ENCODE results near the gene RBM12. TPM values are rescaled to one million over a fixed set of nuclear protein-coding genes. Genes with fewer than 3 reads are reported as not detected.

Gene RBM12
- total and polyA plus RNA-seq, 2 of the 4 experiments (the other 2 are of a cell fraction): 44.7 to 65.8 TPM

DNA sequence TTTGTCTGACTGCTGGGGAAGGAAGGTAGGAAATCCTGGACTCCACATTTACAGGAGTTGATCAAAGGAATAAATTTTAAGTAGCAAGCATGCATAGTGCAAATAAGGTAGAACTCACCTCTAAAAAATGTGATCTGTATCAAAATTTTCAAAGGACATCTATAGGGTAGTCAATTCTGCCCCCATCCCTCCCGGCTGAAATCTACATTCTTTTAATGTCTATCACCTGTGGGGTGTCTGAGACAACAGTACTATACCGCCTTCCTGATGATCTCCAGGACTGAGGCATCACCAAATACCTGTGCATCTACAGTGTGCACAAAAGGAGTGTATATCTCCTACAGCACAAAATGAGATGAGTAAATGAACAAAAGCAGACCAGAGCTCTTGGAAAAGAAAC, 19.9 kb downstream of the RBM12 start:
- CTCF ChIA-PET: no interaction called here
- H3K23ac ChIP-seq (ENCODE audit: low read depth, low read length): no peak overlapping the region
- TF ChIP-seq MAZ (IDR thresholded peaks at IDR 0.05; ENCODE audit: borderline replicate concordance, low read depth, low read length): no peak
- no peak for TF ChIP-seq FOS (IDR thresholded peaks at IDR 0.05; ENCODE audit: low read depth, low read length)
- no peak for TF ChIP-seq POLR2A (IDR thresholded peaks at IDR 0.05; ENCODE audit: low read depth, low read length)
- no peak for TF ChIP-seq RCOR1 (IDR thresholded peaks at IDR 0.05; ENCODE audit: insufficient replicate concordance, low read length)
- no peak for TF ChIP-seq CEBPB (IDR thresholded peaks at IDR 0.05; ENCODE audit: low read depth, low read length)
- TF ChIP-seq, protein P1, sequence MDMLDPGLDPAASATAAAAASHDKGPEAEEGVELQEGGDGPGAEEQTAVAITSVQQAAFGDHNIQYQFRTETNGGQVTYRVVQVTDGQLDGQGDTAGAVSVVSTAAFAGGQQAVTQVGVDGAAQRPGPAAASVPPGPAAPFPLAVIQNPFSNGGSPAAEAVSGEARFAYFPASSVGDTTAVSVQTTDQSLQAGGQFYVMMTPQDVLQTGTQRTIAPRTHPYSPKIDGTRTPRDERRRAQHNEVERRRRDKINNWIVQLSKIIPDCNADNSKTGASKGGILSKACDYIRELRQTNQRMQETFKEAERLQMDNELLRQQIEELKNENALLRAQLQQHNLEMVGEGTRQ (IDR thresholded peaks at IDR 0.05; ENCODE audit: low read depth, low read length): no peak
- no peak for TF ChIP-seq RAD21 (IDR thresholded peaks at IDR 0.05; ENCODE audit: low read length)
- no peak for TF ChIP-seq RFX5 (IDR thresholded peaks at IDR 0.05; ENCODE audit: low read depth, low read length)
- TF ChIP-seq BHLHE40 (IDR thresholded peaks at IDR 0.05; ENCODE audit: low read depth, low read length): no peak
- TF ChIP-seq, protein P2, sequence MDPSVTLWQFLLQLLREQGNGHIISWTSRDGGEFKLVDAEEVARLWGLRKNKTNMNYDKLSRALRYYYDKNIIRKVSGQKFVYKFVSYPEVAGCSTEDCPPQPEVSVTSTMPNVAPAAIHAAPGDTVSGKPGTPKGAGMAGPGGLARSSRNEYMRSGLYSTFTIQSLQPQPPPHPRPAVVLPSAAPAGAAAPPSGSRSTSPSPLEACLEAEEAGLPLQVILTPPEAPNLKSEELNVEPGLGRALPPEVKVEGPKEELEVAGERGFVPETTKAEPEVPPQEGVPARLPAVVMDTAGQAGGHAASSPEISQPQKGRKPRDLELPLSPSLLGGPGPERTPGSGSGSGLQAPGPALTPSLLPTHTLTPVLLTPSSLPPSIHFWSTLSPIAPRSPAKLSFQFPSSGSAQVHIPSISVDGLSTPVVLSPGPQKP (IDR thresholded peaks at IDR 0.05; ENCODE audit: borderline replicate concordance, low read depth, low read length): no peak
- no peak for TF ChIP-seq SMC3 (IDR thresholded peaks at IDR 0.05; ENCODE audit: low read depth, low read length)
- no peak for TF ChIP-seq CHD1 (IDR thresholded peaks at IDR 0.05; ENCODE audit: low read depth, low read length)
- no peak for TF ChIP-seq NFE2L2 (IDR thresholded peaks at IDR 0.05; ENCODE audit: low read depth, low read length)
- no peak for TF ChIP-seq MAFK (IDR thresholded peaks at IDR 0.05; ENCODE audit: low read depth, low read length)
- TF ChIP-seq, protein P3, sequence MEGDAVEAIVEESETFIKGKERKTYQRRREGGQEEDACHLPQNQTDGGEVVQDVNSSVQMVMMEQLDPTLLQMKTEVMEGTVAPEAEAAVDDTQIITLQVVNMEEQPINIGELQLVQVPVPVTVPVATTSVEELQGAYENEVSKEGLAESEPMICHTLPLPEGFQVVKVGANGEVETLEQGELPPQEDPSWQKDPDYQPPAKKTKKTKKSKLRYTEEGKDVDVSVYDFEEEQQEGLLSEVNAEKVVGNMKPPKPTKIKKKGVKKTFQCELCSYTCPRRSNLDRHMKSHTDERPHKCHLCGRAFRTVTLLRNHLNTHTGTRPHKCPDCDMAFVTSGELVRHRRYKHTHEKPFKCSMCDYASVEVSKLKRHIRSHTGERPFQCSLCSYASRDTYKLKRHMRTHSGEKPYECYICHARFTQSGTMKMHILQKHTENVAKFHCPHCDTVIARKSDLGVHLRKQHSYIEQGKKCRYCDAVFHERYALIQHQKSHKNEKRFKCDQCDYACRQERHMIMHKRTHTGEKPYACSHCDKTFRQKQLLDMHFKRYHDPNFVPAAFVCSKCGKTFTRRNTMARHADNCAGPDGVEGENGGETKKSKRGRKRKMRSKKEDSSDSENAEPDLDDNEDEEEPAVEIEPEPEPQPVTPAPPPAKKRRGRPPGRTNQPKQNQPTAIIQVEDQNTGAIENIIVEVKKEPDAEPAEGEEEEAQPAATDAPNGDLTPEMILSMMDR (conservative IDR thresholded peaks at IDR 0.05; ENCODE audit: low read depth, low read length): no peak
- TF ChIP-seq MXI1 (IDR thresholded peaks at IDR 0.05; ENCODE audit: borderline replicate concordance, low read depth, low read length): no peak
- H3K27me3 ChIP-seq (ENCODE audit: control insufficient read depth, insufficient read depth, low read length): no peaks in the 10 kb centered on the region
- H3K4me3 ChIP-seq (ENCODE audit: insufficient read depth, low read depth, low read length): no peak overlapping the region
- DNase-seq: no peak
- H3K56ac ChIP-seq (ENCODE audit: extremely low read depth, insufficient read depth, low read length): no peak overlapping the region
- peaks cover 88% of the 10 kb centered on the region for H4K20me1 ChIP-seq (ENCODE audit: insufficient read depth, low read length)
- H3K4me1 ChIP-seq (ENCODE audit: control insufficient read depth, insufficient read depth, low read length): no peaks in the 10 kb centered on the region
- no peak overlapping the region for H3K27ac ChIP-seq (ENCODE audit: insufficient read depth, low read length)
- no peak overlapping the region for H3K4ac ChIP-seq (ENCODE audit: low read depth, low read length)
- in situ Hi-C loops (cut with MboI; ENCODE audit: low sequenced_read_pairs) (no loop called here), intact Hi-C loops (cut with micrococcal nuclease) (no loop called here), dilution Hi-C loops (cut with HindIII; ENCODE audit: low sequenced_read_pairs, unreplicated experiment) (no loop called here)
- POLR2A ChIA-PET (ENCODE audit: unreplicated experiment): no interaction called here
- no peak overlapping the region for H4K8ac ChIP-seq (ENCODE audit: low read depth in 2 of 2, low read length in 2 of 2)
- no peak overlapping the region for H2BK120ac ChIP-seq (ENCODE audit: low read depth, low read length)
- ATAC-seq (ENCODE audit: low read depth): no peak
- H3K36me3 ChIP-seq (ENCODE audit: control insufficient read depth, insufficient read depth, low read length): peaks cover 2% of the 10 kb centered on the region; the same call in 1 of the 2 replicates
- no peak overlapping the region for H2BK20ac ChIP-seq (ENCODE audit: low read depth, low read length)
- H4K5ac ChIP-seq (ENCODE audit: low read depth, low read length): no peak overlapping the region
- H3K9ac ChIP-seq (ENCODE audit: low read depth, low read length): no peak overlapping the region
- no peak overlapping the region for H3K18ac ChIP-seq (ENCODE audit: low read depth, low read length)
- no peak overlapping the region for H2AK5ac ChIP-seq (ENCODE audit: low read depth, low read length)
- no peak overlapping the region for H2BK15ac ChIP-seq (ENCODE audit: low read depth, low read length)
- peaks cover 27% of the 10 kb centered on the region for H3K9me1 ChIP-seq (ENCODE audit: insufficient read depth, low read length)
- no peak overlapping the region for H2AFZ ChIP-seq (replicated peaks; ENCODE audit: low read length, poor library complexity)
- BruUV-seq (replicated peaks): no TSS peak
- WGBS, 2 experiments (ENCODE audit: extremely low coverage in 2 of 2, insufficient read length in 1 of 2): no CpG with 5 or more reads among the region's 2 CpGs
- no peak overlapping the region for H3K4me2 ChIP-seq (ENCODE audit: low read depth, low read length)
- H4K91ac ChIP-seq (ENCODE audit: insufficient read depth, low read depth, low read length): no peak overlapping the region
- no peak overlapping the region for H3K14ac ChIP-seq (replicated peaks; ENCODE audit: low read depth, low read length)
- no peaks in the 10 kb centered on the region for H3K9me3 ChIP-seq (ENCODE audit: control insufficient read depth, insufficient read depth, low read length)
- H2BK5ac ChIP-seq (ENCODE audit: low read depth, low read length, poor library complexity, severe bottlenecking): no peak overlapping the region
- peaks cover 51 to 89% of the 10 kb centered on the region in 2 experiments for H3K79me1 ChIP-seq (ENCODE audit: low read depth in 1 of 2, low read length in 2 of 2)
- no peak overlapping the region for H2AK9ac ChIP-seq (replicated peaks; ENCODE audit: low read depth, low read length, poor library complexity)

Data from IMR-90 (cell line).